ENCODE results near the gene APPBP2. TPM values are rescaled to one million over a fixed set of nuclear protein-coding genes. Genes with fewer than 3 reads are reported as not detected.

Gene APPBP2
- total RNA-seq, 2 donors from 2014 or later: 21.5 to 33.1 TPM

- DNase-seq (ENCODE audit: low spot score) (no peak), ATAC-seq (ENCODE audit: insufficient number of reproducible peaks, low FRiP score, low read depth) (no peak)
- Histone ChIP-seq H3K4me3 (no peak overlapping the region), H3K36me3 (peaks cover 18% of the 10 kb centered on the region), H3K27ac (no peak overlapping the region), H3K9me3 (no peaks in the 10 kb centered on the region), H3K4me1 (ENCODE audit: control insufficient read depth in 1 of 2, low read depth in 2 of 2) (peaks cover 4 to 10% of the 10 kb centered on the region in 2 donors), H3K27me3 (replicated peaks; ENCODE audit: insufficient read depth) (no peaks in the 10 kb centered on the region)
- no peak for TF ChIP-seq CTCF (IDR thresholded peaks at IDR 0.05)
These were observed 78.7 kb downstream of the APPBP2 start for GRCh38 chr17:60447375-60447774.

GRCh38 chr17:60445144-60445543 is 80.9 kb downstream of the APPBP2 start:
- peaks cover 4 to 10% of the 10 kb centered on the region in 2 donors for H3K4me1 ChIP-seq (ENCODE audit: control insufficient read depth in 1 of 2, low read depth in 2 of 2)
- no peak overlapping the region for H3K4me3 ChIP-seq
- no peak overlapping the region for H3K27ac ChIP-seq
- no peak for ATAC-seq (ENCODE audit: insufficient number of reproducible peaks, low FRiP score, low read depth)
- H3K27me3 ChIP-seq (replicated peaks; ENCODE audit: insufficient read depth): no peaks in the 10 kb centered on the region
- H3K9me3 ChIP-seq: no peaks in the 10 kb centered on the region
- DNase-seq (ENCODE audit: low spot score): no peak
- TF ChIP-seq CTCF (IDR thresholded peaks at IDR 0.05): no peak
- peaks cover 12% of the 10 kb centered on the region for H3K36me3 ChIP-seq

GRCh38 chr17:60443713-60444112 is 82.3 kb downstream of the APPBP2 start:
- no peak overlapping the region for H3K27ac ChIP-seq
- H3K9me3 ChIP-seq: no peaks in the 10 kb centered on the region
- ATAC-seq (ENCODE audit: insufficient number of reproducible peaks, low FRiP score, low read depth) (no peak), DNase-seq (ENCODE audit: low spot score) (no peak)
- H3K27me3 ChIP-seq (replicated peaks; ENCODE audit: insufficient read depth): no peaks in the 10 kb centered on the region
- no peak overlapping the region for H3K4me3 ChIP-seq
- peaks cover 7% of the 10 kb centered on the region for H3K36me3 ChIP-seq
- TF ChIP-seq CTCF (IDR thresholded peaks at IDR 0.05): no peak
- H3K4me1 ChIP-seq (ENCODE audit: control insufficient read depth in 1 of 2, low read depth in 2 of 2): peaks cover 4 to 17% of the 10 kb centered on the region in 2 donors

- H3K27ac ChIP-seq: no peak overlapping the region
- H3K4me1 ChIP-seq (ENCODE audit: control insufficient read depth in 1 of 2, low read depth in 2 of 2): peaks cover 4 to 17% of the 10 kb centered on the region in 2 donors
- no peaks in the 10 kb centered on the region for H3K27me3 ChIP-seq (replicated peaks; ENCODE audit: insufficient read depth)
- DNase-seq (ENCODE audit: low spot score) (no peak), ATAC-seq (ENCODE audit: insufficient number of reproducible peaks, low FRiP score, low read depth) (no peak)
- no peak overlapping the region for H3K4me3 ChIP-seq
- H3K9me3 ChIP-seq: no peaks in the 10 kb centered on the region
- TF ChIP-seq CTCF (IDR thresholded peaks at IDR 0.05): no peak
- peaks cover 5% of the 10 kb centered on the region for H3K36me3 ChIP-seq
These were observed 83.5 kb downstream of the APPBP2 start for GRCh38 chr17:60442271-60443173.

GRCh38 chr17:60439501-60439900 is 86.5 kb downstream of the APPBP2 start:
- H3K36me3 ChIP-seq: no peaks in the 10 kb centered on the region
- peaks cover 4 to 16% of the 10 kb centered on the region in 2 donors for H3K4me1 ChIP-seq (ENCODE audit: control insufficient read depth in 1 of 2, low read depth in 2 of 2)
- TF ChIP-seq CTCF (IDR thresholded peaks at IDR 0.05): no peak
- no peak for ATAC-seq (ENCODE audit: insufficient number of reproducible peaks, low FRiP score, low read depth)
- no peak overlapping the region for H3K27ac ChIP-seq
- no peaks in the 10 kb centered on the region for H3K27me3 ChIP-seq (replicated peaks; ENCODE audit: insufficient read depth)
- no peak overlapping the region for H3K4me3 ChIP-seq
- DNase-seq (ENCODE audit: low spot score): no peak
- H3K9me3 ChIP-seq: no peaks in the 10 kb centered on the region

Measured in thoracic aorta (tissue), 2 donors.